Hindlimb muscle (tissue), 1 donor: ENCODE results near the gene CDH4. TPM values are rescaled to one million over a fixed set of nuclear protein-coding genes. Genes with fewer than 3 reads are reported as not detected.
A peak's percentile ranks its signal among the peaks of the same experiment; 100 is the strongest.

ENCODE experiments used
- DNase-seq: peaks from one replicate; pipeline ENCODE4 v3.0.0-alpha.2; 2013
- polyA plus RNA-seq: library from polyadenylated mRNA; unstranded; fragments of 120-200 nt; gene quantifications from one replicate; pipeline ENCODE4 v1.2.1, GENCODE V29; 2013; ENCODE audit not compliant: insufficient read length

The CDH4 gene
- polyA plus RNA-seq = 1.0 TPM

DNA sequence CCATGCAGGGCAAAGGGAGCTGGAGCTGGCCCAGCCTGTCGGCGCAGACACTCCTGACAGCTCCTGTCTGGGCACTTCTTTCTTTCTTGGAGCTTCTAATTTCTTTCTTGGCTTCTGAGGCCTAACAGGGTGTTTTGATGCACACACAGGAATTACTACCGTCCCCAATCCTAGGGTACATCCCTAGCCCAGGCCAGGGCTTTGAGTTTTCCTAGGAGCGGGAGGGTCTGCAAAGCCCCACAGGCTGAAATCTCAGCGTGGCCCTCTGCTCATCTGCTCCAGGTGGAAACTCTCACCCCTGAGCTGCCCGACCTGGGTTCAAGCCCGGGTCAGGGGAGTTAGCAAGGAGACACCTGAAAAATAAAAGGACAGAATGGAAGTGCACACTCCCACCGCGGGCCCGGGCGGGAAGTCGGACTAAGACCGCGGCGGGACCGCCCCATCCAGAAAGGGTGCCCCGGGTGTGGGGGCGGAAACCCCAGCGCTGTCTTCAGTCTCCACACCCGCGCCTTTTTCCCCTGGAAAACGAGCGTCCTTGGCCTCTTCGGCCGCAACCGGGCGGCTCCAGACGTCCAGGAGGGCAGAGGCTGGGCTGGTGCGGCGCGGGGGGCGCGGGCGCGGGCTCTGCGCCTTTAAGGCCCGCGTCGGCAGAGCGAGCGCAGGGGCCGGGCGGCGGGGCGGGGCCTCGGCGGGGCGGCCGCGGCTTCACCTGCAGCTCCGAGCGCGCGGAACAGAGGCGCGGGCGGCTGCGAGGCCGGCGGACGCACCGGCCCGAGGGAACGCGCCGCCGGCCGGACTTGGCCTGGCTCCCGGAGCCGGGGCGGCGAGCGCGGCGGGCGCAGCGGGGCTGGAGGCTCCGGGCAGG is at the start of gene CDH4:
TSS of gene CDH4 (plus strand) at position 733 of the 865 bp plus-strand sequence.
- DNase-seq = no peak

- DNase-seq = no peak
Observed at GRCh38 chr20:61203320-61203719, 48.7 kb upstream of the CDH4 start.

DNA sequence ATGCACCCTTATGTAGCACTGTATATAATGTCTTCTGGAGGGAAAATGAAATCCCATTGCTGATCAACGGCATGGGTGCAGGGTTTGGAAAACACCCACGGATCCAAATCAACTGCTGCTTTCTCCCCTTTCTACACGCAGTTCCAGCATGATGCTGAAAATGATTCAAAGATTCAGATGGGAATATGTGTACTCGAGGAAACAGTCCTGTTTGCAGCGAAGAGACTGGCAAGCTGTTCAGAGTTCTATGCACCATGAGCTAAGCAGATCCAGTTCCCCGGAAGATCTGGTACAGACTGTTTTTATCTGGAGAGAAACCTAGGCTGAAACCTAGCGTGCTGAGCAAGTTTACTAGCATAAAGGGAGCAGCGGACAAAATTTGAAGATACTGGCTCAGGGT is 47.9 kb upstream of the CDH4 start:
- no peak for DNase-seq

DNA sequence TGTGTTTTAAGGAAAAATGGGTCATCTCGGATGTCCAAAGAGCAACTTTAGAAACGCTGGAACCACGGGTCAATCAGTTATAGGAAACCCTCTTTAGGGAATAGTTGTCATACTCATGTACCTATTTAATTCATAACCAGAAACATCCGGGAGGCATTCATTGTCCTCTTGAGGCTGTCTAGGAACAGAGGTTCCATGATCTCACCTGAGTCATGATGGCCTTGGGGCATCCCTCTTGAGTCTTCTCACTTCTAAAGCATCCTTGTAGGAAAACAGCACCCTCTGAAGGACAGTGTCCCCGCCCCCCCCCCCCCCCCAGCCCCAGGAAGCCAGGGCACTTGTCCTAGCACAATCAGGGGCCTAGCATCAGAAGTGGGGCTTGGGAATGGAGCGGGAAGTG is 46.3 kb upstream of the CDH4 start:
- DNase-seq = no peak

DNA sequence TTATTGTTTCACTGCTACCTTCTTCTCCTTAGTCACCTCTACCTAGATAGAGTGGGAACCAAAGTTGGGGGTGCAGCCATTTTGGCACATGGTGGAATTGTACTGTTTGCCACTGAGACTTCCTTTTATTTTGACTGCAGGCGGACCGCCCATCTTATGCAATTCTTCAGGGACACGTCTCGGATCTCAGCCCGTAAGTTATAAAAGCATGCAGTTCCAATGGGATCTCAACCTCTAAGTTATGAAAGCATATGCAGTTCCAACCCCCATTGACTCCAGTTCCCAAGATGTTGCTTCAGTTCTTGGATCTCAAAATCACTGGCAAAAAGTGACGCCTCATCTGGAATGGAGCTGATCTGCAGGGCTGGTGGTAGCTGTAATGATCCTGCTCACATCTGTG is 41.2 kb upstream of the CDH4 start:
- DNase-seq = no peak

DNA sequence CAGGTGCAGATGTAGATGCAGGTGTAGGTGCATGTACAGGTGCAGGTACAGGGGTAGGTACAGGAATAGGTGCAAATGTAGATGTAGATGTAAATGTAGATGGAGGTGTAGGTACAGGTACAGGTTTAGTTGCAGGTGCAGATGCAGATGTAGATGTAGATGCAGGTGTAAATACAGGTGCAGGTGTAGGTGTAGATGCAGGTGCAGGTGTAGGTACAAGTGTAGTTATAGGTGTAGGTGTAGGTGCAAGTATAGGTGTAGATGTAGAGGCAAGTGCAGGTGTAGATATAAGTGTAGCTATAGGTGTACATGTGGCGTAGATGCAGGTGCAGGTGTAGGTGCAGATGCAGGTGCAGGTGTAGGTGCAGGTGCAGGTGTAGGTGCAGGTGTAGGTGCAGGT is 34.2 kb upstream of the CDH4 start:
- no peak for DNase-seq

DNA sequence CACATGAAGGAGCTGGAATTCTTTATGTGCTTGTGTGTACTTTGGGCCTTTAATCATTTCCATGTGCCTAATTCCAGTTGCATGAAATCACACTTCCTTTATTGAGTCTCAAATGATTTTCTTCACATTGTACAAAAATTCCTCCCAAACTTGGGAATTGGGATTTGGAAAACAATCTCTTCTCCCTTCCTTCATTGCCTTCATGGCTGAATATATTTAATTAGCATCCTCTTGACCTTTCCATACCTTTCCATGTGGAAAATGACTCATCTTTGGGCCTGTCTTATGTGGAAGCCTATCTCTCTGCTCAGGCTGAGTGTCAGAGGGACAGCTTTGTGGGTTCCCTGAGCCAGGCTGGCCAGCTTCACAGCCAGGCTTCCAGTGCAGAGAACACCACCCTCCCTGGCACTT is 33.0 kb upstream of the CDH4 start:
- peak; percentile 9 for DNase-seq

- DNase-seq = no peak
Observed at GRCh38 chr20:61220131-61220530, 31.9 kb upstream of the CDH4 start.

DNA sequence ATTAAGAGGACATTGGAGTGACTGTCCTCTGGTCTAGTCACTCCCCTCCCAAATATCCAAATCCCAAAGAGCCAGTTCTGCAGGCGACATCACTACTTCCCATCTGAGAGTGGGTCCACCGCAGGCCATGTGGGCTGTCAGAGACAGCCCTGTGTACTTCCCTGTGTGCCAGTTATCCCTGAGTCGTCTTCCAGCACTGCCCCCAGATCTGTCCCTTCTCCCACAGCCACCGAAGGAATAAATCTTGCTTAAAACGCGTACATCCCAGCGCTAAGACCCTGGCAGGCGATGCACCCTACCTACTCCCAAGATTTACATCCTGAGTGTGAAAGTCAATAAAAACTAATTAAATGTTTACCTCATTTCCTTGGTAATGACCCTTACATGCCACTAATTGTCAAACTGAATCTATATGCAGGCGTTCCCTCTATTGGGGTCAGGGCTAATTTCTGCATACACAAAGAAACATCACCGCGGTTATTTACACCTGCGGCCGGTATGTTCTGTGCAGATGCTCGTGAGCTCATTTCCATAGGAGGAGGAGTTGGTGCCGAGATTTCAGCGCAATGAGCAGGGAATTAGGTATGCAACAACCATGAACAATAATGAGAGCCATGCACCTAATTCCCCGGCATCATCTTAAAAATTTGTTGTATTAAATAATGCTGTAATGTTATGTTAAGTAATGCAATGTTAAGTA is 31.3 kb upstream of the CDH4 start:
- DNase-seq = no peak

- DNase-seq = no peak
Observed at GRCh38 chr20:61222699-61223098, 29.4 kb upstream of the CDH4 start.

GRCh38 chr20:61223121-61223520 is 28.9 kb upstream of the CDH4 start:
- no peak for DNase-seq

DNA sequence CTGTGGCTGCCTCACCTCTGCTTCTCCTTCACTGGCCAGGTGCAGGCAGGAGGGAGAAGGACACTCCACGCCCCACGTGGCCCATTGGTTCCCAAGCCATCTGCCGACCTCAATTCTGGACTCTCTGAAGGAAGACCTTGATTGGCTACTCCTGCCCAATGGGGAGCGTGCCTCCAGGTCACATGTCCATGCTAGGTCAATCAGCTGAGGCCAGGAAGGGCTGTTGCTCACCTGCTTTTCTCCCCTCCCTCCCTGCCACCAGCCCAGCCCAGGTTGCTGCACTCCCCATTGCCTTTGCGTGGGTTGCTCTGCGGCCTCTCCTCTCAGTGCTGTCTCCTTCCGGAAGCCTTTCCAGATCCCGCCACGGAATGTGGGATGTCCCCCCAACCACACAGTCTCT is 21.9 kb upstream of the CDH4 start:
- no peak for DNase-seq

DNA sequence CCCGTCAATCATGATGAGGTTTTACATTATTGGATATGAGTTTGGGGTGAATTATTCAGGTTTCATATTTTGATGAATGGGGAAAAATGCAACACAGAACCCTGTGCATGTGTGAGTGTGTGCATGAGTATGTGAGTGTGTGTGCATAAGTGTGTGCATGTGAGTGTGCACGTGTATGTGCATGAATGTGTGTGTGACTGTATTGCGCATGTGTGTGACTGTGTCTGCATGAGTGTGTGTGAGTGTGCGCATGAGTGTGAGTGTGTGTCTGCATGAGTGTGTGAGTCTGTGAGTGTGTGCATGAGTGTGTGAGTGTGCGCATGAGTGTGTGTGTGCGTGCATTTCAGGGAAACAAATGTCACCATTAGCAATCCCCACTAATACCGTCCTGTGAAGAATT is 18.5 kb upstream of the CDH4 start:
- DNase-seq = no peak

- no peak for DNase-seq
Observed at GRCh38 chr20:61234224-61234890, 17.7 kb upstream of the CDH4 start.

DNA sequence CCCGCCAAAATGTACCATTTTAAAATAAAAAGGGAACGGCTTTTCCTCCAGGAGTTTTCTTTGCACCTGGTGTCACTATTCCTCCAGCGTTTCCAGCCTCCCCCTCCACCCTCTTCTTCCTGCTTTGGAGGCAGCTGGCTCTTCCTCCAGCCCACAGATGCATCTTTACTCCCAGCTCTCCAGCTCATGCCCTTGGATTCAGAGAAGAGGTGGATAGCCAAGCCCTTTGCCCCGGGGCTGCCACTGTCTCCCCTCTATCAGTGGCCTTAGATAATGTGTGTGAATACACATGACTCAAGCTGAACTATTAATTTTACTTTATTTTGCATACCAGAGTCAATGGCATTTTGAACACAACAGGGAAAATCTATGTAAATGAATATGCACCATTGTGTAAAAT is 15.3 kb upstream of the CDH4 start:
- DNase-seq = no peak

DNA sequence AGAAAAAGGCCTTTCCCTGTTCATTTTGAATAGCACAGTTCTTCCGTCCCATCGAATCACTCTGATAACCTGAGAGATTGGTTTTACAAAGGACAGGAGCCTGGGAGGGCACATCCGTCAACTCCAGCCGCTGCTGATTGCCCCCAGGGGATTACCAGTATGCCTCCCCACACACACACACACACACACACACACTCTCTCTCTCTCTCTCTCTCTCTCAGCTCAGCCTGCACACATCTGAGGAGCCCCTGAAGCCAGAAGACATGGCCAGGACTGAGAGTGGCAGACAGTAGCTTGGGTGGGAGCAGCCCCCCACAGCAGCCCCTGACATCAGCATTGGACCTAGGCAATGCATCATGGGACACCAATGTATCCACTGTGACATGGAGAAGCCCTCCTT is 13.2 kb upstream of the CDH4 start:
- no peak for DNase-seq

- DNase-seq = no peak
Observed at GRCh38 chr20:61240814-61241213, 11.2 kb upstream of the CDH4 start.

- DNase-seq = no peak
Observed at GRCh38 chr20:61244213-61244612, 7.8 kb upstream of the CDH4 start.

DNA sequence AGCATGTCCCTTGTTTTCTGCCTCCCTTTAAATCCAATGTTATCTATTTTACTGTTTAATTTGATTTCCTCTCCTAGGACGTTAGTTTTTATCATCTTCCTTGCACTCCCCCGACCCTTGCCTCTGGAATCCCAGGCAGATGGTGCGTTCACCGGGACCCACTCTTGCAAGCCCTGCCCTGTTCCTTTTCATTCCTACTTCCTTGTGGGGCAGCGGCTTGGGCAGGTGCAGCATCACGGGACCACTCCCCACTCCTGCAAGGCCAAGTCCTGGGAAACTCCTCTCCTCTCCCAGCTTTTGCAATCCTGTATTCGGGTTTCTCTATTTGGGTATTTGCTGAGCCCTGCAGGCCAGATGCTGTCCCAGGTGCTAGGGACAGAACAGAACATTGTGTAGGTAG is 5.8 kb upstream of the CDH4 start:
- DNase-seq = no peak

GRCh38 chr20:61249626-61250025 is 2.4 kb upstream of the CDH4 start:
- no peak for DNase-seq

- no peak for DNase-seq
Observed at GRCh38 chr20:61252601-61253263, 671 bp downstream of the CDH4 start.

GRCh38 chr20:61253264-61253639 is 1.2 kb downstream of the CDH4 start:
- no peak for DNase-seq
